NOMO-1 treated with dmso at 0.1 percent for 144 hours (cell line): Measurements from ENCODE around the gene KIAA1586.
A peak's percentile ranks its signal among the peaks of the same experiment; 100 is the strongest.
"Not testable (repeated sequence)": the region's sequence is repeated elsewhere in the genome, so short reads cannot be mapped to it uniquely, and the experiment has no call there.

Source experiments
- DNase-seq: peaks from one replicate; lab custom pipeline; 2025; ENCODE audit not compliant: unreplicated experiment; lab: John Stamatoyannopoulos, UW

Gene KIAA1586, protein sequence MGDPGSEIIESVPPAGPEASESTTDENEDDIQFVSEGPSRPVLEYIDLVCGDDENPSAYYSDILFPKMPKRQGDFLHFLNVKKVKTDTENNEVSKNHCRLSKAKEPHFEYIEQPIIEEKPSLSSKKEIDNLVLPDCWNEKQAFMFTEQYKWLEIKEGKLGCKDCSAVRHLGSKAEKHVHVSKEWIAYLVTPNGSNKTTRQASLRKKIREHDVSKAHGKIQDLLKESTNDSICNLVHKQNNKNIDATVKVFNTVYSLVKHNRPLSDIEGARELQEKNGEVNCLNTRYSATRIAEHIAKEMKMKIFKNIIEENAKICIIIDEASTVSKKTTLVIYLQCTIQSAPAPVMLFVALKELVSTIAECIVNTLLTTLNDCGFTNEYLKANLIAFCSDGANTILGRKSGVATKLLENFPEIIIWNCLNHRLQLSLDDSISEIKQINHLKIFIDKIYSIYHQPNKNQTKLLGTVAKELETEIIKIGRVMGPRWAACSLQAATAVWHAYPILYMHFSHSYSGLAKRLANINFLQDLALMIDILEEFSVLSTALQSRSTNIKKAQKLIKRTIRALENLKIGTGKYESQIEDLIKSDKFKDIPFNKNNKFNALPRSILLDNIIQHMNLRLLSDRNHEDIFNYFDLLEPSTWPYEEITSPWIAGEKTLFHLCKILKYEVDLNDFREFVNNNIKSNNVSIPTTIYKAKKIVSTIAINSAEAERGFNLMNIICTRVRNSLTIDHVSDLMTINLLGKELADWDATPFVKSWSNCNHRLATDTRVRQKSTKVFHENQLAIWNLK

DNA sequence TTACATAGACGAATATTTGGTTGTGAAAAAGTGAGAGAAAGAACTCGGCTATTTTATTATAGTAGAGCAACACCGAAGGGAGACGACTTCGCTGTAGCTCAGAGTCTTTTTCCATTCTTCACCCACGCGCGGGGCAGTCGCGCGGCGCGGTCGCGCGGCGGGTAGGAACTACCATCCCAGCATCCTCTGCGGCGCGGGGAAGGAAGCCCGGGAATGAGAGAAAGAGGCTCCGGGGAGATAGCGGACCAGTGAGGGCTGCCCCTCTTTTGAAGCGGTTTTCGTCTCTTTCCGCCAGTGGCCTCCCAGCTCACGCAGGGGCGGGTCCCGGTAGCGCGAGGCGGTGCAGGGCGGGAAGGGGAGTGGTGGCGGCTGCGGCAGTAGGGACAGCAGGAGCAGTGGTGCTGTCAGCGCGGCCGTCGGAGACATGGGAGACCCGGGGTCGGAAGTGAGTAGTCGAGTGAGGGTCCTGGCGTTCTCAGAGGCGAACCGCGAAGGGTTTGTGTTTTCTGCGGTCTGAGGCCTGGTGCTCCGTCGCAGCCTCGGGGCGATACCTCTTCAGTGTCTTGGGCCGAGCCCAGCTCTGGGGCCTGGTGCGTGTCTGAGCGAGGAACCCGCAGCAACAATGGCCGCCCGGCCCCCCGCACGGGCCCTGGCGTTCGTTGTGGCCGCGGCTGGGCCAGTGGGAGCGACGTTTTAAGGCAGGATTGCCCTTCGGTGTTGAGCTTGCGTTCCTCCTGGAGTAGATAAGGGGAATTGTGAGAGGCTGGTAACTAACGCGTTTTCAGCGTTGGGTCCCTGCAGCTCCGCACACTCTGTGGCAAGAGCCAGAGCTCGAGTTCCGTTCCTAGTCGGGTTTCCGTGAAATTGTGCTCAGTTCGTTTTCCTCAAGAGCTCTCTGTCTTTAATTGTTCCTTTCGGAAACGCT, at the start of gene KIAA1586:
KIAA1586 (plus strand) TSS at position 362 of the 925 bp plus-strand sequence; CDS start at position 425, 63 bp downstream.
- DNase-seq: peak; percentile 83

DNA sequence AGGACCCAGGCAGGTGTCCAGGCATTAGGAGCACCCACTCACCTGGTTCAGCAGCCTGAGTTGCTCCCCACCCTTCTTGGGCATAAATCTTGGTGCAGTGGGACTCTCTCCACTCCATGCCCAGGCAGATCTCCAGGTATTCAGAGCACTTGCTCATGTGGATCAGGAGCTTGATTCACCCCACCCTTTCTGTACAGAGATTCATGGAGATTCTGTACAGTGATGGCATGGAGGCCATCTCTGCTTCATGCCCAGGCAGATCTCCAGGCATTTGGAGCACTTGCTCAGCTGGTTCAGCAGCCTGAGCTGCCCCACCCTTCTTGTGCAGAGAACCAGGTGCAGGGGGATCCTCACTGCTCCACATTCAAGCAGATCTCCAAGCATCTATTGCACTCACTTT, 47.4 kb upstream of the KIAA1586 start:
- DNase-seq: no peak

DNA sequence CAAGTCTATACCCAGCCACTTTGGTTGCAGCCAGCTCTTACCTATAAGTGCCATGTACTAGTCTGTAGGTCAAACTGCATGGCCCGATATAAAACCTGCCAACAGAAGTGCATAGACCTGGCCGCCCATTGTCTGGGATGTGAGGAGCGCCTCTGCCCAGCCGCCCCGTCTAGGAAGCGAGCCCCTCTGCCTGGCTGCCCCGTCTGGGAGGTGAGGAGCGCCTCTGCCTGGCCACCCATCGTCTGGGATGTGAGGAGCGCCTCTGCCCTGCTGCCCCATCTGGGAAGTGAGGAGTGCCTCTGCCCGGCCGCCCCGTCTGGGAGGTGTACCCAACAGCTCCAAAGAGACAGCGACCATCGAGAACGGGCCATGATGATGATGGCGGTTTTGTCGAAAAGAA, 46.7 kb upstream of the KIAA1586 start:
- DNase-seq: not testable (repeated sequence)

DNA sequence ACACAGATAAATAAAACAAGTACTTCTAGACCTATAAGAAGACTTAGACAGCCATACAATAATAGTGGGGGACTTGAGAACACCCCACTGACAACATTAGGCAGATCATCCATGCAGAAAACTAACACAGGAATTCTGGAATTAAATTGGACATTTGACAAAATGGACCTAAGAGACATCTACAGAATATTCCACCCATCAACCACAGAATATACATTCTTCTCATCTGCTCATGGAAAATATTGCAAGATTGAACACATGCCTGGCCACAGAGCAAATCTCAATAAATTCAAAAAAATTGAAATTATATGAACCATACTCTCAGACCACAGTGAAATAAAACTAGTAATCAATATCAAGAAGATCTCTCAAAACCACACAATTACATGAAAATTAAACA, 44.3 kb upstream of the KIAA1586 start:
- DNase-seq: no peak

DNA sequence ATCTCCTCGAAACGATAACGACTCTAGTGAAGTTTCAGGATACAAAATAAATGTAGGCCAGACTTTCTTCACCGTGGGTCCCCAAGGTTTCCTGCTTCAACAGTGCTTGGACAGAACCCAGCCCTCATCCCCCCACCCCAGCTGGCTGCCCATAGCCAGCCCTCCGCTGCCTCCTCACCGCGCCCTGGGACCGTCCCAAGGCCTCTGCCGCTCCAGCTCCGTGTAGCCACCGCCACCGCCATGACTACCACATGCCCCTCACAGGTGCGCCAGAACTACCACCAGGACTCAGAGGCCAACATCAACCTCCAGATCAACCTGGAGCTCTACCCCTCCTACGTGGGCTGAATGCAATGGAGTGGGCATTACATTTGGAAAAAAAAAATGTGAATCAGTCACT, 42.2 kb upstream of the KIAA1586 start:
- no peak for DNase-seq

DNA sequence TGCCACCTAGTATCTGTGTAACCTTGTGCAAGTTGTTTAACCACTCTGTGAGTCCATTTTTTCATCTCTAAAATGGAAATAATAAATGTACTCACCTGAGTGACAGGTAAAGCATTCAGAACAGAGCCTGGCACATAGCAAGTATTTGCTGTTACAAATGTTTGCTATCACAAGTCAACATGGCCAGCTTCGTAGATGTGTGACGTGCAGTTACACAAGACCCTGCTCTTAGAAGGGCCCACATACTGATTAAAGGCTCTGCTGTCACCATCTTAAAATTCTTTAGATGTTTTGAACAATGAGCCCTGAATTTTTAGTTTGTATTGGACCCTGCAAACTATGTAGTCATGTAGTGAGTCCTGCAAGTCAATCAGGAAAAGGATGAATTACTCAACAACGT, 40.4 kb upstream of the KIAA1586 start:
- DNase-seq: no peak

DNA sequence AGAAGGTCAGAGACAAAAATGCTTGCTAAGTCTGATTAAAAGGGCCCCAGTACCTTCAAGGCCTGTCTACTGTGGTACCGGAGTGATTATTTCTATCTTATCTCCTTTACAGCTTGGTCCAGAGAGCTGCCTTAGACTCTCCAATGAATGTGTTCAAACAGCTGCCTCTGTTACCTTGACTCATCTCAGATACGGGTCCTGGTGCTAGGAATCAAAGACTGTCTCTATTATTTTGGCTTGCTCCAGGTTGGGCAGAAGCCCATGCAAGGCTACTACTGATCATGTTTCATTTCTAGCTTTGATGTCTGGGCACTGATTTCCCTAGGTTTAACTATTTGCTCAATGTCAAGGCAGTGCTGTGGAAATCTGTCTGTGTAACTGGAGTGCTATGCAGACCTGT, 38.4 kb upstream of the KIAA1586 start:
- not testable (repeated sequence) for DNase-seq

DNA sequence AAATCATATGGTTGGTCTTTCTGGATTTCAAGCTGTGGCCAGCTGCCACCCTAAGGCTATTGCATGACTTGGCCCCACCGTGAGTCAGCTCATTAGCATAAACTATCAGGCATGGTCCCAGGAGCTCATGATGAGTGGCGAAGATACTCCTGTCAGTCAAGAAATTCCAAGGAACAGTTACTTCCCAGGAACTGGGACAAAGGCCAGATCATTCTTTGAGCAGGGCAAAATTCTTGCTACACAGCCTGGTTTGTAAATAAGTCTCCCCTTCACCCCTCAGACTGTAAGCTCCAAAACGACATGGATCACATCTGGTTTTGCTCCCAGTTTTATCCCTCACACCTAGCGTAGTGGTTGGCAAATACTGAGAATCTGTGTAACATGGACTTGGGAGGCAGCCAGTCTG, 33.0 kb upstream of the KIAA1586 start:
- DNase-seq: no peak

DNA sequence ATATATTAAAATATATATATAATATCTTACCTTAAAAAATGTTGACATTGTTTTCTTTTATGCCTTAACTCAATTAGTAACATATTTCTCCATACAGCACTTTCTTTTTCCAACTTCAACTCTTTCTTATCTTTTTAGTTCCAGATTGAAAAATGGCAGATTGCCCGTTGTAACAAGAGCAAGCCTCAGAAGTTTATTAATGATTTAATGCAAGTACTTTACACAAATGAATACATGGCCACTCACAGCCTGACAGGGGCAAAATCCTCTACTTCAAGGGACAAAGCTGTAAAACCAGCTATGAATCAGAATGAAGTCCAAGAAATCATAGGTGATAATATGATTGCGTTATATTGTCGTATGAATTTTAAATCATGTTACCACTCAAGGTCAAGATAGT, 29.4 kb upstream of the KIAA1586 start:
- no peak for DNase-seq

DNA sequence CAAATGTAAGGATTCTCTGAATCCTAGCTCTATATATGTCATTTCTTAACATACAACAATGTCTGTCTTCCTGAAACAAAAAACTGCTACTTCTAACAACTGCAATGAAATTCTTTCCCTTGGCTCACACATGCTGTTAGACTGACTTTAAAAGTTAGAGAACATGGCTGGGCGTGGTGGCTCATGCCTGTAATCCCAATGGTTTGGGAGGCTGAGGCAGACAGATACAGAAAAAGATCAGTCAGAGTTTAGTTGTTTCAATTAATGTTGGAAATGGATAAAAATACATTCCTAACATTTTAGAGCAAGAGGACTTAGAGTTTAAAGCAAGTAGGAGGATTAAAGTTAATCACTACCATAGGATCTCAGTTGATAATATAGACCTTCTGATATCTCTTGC, 28.7 kb upstream of the KIAA1586 start:
- no peak for DNase-seq

DNA sequence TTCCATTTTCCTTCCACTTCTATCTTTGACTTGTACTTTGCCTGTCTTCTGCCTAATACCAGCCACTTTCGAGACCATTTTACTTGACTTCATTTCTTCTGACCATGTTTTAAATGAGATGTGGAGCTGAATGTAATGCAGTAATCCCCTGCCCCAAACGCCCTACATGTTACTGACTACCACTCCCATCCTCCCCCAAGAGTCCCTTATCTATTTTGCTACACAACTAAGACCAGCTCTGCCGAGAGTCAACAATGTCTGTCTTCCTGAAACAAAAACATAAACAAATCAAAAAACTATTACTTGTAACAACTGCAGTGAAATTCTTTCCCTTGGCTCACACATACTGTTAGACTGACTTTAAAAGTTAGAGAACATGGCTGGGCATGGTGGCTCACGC, 27.1 kb upstream of the KIAA1586 start:
- DNase-seq: no peak

DNA sequence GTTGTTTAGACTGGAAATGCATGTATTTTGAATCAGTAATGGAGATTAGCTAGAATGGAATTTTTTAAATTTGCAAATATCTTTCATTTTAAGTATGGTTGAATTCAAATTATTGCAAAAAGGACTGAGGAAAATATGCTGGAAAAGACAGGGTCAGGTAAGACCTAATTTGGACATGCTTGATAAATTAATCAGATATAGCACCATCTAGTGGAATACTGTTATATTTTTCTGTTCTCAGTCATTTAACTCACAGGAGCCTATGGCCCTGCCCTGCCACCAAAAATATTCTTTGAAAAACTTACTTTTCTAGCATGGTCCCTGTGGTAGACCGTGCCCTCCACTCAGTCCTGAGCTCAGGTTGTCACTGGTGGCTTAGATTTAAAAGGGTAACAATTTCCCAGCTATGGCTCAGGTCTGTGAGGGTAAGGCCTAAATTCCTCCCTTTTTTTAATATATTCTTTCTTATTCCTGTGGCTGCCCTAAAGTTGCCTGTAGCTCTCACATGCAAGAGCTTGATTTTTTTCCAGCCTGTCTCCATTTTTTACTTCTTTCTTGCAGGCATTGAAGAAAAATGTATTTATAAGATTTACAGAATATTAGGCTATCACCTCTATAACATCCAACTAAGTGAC, 25.3 kb upstream of the KIAA1586 start:
- DNase-seq: peak; percentile 1

DNA sequence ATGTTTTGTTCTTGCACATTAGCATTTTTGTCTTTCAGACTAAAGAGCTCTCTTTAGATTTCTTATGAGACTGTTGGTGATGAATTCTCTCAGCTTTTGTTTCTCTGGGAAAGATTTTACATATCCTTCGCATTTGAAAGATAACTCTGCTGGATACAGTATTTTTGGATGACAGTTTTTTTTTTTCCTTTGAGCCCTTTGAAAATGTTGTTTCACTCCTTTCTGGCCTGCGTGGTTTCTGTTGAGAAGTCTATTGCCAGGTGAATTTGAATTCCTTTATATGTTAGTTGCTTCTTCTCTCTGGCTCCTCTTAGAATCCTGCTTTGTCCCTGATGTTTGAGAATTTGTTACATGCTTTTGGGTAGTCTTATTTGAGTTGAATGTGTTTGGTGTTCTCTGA, 22.2 kb upstream of the KIAA1586 start:
- DNase-seq: no peak

DNA sequence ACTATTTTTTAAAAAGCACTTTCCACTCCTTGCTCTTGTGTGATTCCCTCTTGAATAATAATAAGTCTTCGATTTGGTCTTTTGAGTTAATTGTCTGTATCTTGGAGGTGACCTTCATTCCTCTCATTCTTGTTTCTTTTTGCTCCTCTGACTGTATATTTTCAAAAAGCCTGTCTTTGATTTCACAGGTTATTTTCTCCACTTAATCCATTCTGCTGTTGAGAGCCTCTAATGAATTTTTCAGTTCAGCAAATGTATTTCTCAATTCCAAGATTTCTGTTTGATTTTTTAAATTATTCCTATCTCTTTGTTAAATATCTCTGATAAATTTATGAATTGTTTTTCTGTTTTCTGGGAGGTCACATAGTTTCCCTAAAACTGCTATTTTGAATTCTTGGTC, 21.7 kb upstream of the KIAA1586 start:
- no peak for DNase-seq

DNA sequence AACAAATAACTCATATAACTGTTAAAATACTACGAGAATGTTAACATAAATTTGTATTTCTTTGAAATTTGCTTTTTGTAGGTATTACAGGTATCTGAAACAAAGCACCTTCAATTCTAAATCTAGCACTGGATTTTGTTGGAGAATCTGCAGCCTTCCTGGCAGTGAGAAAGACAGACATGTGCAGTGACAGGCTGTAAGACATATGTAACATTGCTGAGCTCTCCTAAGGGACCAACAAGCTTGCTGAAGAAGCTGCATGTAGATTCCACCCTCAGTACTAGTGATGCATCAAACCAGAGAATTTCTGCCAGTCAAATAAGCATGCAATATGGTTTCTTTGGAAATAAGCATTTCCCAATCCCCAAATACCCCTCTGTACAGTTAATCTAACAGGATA, 20.5 kb upstream of the KIAA1586 start:
- DNase-seq: no peak

DNA sequence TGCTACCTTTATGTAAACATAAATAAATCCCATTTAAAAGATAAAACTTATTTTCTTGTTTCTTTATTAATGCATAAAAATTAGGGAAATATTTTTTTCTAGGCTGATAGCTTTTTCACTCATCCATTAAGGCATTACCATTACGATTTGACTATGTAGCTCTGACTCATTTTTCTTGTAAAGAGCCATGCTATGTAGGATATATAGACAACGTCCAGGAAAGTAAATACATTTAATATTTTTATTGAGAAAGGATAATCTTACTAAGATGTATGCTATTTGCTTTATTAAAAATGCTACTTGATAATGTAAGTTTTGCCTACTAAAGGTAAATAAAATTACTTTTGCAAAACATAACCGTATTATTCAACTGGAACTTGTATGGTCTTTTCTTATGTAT, 19.2 kb upstream of the KIAA1586 start:
- DNase-seq: no peak

DNA sequence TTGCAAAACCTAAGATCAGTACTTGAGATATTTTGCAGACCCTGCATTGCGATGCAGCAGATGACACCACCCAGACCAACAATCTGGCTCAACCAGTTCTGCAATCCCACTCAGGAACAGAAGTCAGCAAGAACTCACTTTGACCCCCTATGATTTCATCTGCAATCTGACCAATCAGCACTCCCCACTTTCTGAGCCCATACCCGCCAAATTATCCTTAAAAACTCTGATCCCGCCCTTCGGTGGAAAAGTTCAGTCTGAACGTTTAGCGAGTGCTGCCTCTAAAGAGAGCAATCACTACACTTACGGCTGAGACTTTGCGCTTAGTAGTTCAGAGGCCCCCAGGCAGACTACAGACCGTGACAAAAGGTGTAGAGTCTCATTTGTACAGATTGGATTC, 17.3 kb upstream of the KIAA1586 start:
- DNase-seq: no peak

DNA sequence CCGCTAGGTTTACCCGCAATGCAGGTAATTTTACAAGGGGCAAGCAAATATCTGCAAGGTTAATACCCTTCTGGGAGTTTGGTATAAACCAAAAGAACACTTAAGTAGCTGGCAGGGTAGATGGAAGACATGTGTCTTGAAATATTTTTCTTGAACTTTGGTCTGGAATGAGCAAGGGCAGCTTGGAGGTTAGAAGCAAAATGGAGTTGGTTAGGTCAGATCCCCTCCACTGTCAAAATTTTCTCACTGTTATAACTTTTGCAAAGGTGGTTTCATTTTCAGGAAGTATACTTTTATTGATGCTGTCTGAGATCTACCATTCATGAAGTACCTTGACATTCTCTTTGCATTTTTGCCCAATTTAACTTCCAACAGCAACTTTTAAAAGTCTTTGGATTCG, 13.3 kb upstream of the KIAA1586 start:
- no peak for DNase-seq

DNA sequence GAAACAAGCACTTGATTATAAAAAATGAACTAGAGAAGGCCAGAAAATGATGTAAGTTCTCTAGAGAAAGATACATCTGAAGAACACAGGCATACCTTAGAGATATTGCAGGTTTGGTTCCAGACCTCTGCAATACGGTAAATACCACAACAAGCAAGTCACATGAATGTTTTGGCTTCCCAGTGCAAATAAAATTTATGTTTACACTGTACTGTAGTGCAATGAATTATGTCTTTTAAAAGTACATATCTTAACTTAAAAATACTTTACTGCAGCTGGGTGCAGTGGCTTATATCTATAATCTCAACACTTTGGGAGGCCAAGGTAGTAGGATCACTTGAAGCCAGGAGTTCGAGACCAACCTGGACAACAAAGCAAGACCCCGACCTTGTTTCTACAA, 10.9 kb upstream of the KIAA1586 start:
- DNase-seq: no peak

DNA sequence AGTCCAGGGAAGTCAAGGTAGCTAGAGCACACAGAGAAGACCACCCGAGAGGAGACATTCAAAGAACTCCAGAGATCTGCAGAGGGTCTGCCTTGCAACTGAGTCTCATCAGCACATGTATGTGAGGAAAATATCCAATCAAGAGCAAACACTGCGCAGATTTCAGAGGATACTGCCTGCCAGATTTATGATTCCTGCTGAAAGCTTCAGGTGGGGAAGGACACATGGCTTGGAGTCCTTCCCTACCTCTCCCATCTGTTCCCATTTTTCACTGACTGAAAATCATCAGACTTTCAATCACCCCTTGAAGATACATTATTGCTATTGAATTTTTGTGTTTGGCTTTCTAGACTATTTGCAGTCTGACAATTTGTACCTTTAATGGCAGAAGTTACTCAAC, 7.6 kb upstream of the KIAA1586 start:
- no peak for DNase-seq

DNA sequence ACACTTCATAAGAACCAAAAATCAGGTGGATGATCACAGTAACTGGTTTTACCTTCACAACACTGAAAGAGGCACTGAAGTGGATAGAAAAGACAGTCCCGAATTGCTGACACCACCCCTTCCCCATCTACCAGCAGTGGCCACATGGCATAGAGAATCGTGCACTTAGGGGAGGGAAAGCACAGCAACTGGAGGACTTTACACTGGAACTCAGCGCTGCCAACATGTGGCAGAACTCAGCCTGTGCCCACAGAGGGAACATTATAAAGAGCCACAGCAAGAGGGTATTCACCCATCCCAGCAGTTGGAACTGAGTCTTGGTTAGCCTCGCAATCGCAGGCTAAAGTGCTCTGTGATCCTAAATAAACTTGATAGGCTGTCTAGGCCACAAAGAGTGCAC, 6.5 kb upstream of the KIAA1586 start:
- DNase-seq: no peak
